Measurements from ENCODE around the gene TTC31.
"Not testable (repeated sequence)": the region's sequence is repeated elsewhere in the genome, so short reads cannot be mapped to it uniquely, and the experiment has no call there.

TTC31 gene

GRCh38 chr2:74461187-74462053 lies 21.5 kb upstream of the TTC31 start:
- TF ChIP-seq CTCF (IDR thresholded peaks at IDR 0.05; ENCODE audit: insufficient read depth, low read length, missing control alignments) = peak; percentile 6
- POLR2A ChIA-PET = interaction anchor here (0.5 to 1.9 kb wide), 3 partner anchors 10 to 72 kb away, joined by 3 to 7 read pairs (median 3); partner anchors contain the start of gene MRPL53
- DNase-seq (ENCODE audit: low read depth, low spot score) = no peak
- CTCF ChIA-PET = interaction anchor here (0.5 to 1.2 kb wide), 3 partner anchors 70 to 127 kb away, joined by 3 to 4 read pairs (median 3); no protein-coding TSS in a partner anchor
- H3K4me3 ChIP-seq (ENCODE audit: low read depth, low read length) = no peak overlapping the region

- no peak overlapping the region for H3K4me3 ChIP-seq (ENCODE audit: low read depth, low read length)
- DNase-seq (ENCODE audit: low read depth, low spot score) = no peak
- no peak for TF ChIP-seq CTCF (IDR thresholded peaks at IDR 0.05; ENCODE audit: insufficient read depth, low read length, missing control alignments)
- POLR2A ChIA-PET = interaction anchor here (0.5 to 1.9 kb wide), 2 partner anchors 10 to 41 kb away, joined by 3 to 7 read pairs; partner anchors contain the start of gene MRPL53
- CTCF ChIA-PET = interaction anchor here (0.5 to 1.2 kb wide), 3 partner anchors 70 to 126 kb away, joined by 3 to 4 read pairs (median 3); no protein-coding TSS in a partner anchor
Observed at GRCh38 chr2:74462054-74462785, 20.7 kb upstream of the TTC31 start.

- no peak for TF ChIP-seq CTCF (IDR thresholded peaks at IDR 0.05; ENCODE audit: insufficient read depth, low read length, missing control alignments)
- H3K4me3 ChIP-seq (ENCODE audit: low read depth, low read length) = no peak overlapping the region
- ChIA-PET CTCF (no interaction called here), POLR2A (no interaction called here)
- no peak for DNase-seq (ENCODE audit: low read depth, low spot score)
Observed at GRCh38 chr2:74462786-74463105, 20.1 kb upstream of the TTC31 start.

- TF ChIP-seq CTCF (IDR thresholded peaks at IDR 0.05; ENCODE audit: insufficient read depth, low read length, missing control alignments) = no peak
- no peak for DNase-seq (ENCODE audit: low read depth, low spot score)
- CTCF ChIA-PET = interaction anchor here (1.0 to 1.3 kb wide), 4 partner anchors 10 to 122 kb away, joined by 3 to 5 read pairs (median 4); no protein-coding TSS in a partner anchor
- POLR2A ChIA-PET = no interaction called here
- H3K4me3 ChIP-seq (ENCODE audit: low read depth, low read length) = peak overlapping the region; percentile 80
Observed at GRCh38 chr2:74464406-74464805, 18.5 kb upstream of the TTC31 start.

GRCh38 chr2:74470742-74471141 lies 12.1 kb upstream of the TTC31 start:
- POLR2A ChIA-PET = interaction anchor here (1.0 to 2.6 kb wide), 5 partner anchors 10 to 31 kb away, joined by 3 to 12 read pairs (median 3); partner anchors contain the start of genes CCDC142, TTC31 and WBP1
- DNase-seq (ENCODE audit: low read depth, low spot score); H3K4me3 ChIP-seq (ENCODE audit: low read depth, low read length): not testable (repeated sequence)
- CTCF ChIA-PET = interaction anchor here (1.1 to 4.1 kb wide), 3 partner anchors 12 to 117 kb away, joined by 3 to 32 read pairs (median 10); partner anchors contain the start of genes CCDC142 and TTC31

- peak overlapping the region; percentile 88 for H3K4me3 ChIP-seq (ENCODE audit: low read depth, low read length)
- no peak for DNase-seq (ENCODE audit: low read depth, low spot score)
- ChIA-PET POLR2A (interaction anchor here (0.7 to 2.6 kb wide), 6 partner anchors 10 to 48 kb away, joined by 3 to 12 read pairs (median 4); partner anchors contain the start of genes CCDC142, TTC31 and WBP1), CTCF (interaction anchor here (1.1 to 4.1 kb wide), 4 partner anchors 11 to 116 kb away, joined by 3 to 32 read pairs (median 7); partner anchors contain the start of genes CCDC142 and TTC31)
- no peak for TF ChIP-seq CTCF (IDR thresholded peaks at IDR 0.05; ENCODE audit: insufficient read depth, low read length, missing control alignments)
Observed at GRCh38 chr2:74471332-74472065, 11.4 kb upstream of the TTC31 start.

All from AG04449 (cell line).